GM12878 (cell line): ENCODE data around the gene SHROOM1.

ENCODE experiments used
- ATF3 ChIP-seq: IDR thresholded peaks from 2 replicates; pipeline ENCODE4 v1.6.1; 2011; ENCODE audit warnings: low read depth, mild to moderate bottlenecking, low read length, moderate library complexity, borderline replicate concordance; ENCODE audit errors: extremely low read depth
- CHD1 ChIP-seq: IDR thresholded peaks from 2 replicates; pipeline ENCODE4 v1.6.1; 2012; ENCODE audit warnings: low read depth, low read length, improper control_type of control experiment
- CTCF ChIP-seq, 3 experiments: IDR thresholded peaks in 2 of 3; conservative IDR thresholded peaks in 1 of 3; 2 replicates each; pipeline ENCODE4 v1.5.1; 2011; ENCODE audit warnings: low read depth in 3 of 3, low read length in 3 of 3, mild to moderate bottlenecking in 3 of 3, control low read depth in 2 of 3, moderate library complexity in 2 of 3, inconsistent platforms in 1 of 3, mixed read lengths in 1 of 3; ENCODE audit not compliant: control insufficient read depth in 2 of 3, insufficient read depth in 1 of 3; ENCODE audit errors: extremely low read depth in 1 of 3
- FOXM1 ChIP-seq: IDR thresholded peaks from 2 replicates; pipeline ENCODE4 v1.6.1; 2012; ENCODE audit warnings: low read depth, mild to moderate bottlenecking, inconsistent platforms, low read length, moderate library complexity
- HCFC1 ChIP-seq: fragments of 150-350 bp; IDR thresholded peaks from 2 replicates; pipeline ENCODE4 v1.6.1; 2014; ENCODE audit warnings: low read length
- NFYB ChIP-seq: IDR thresholded peaks from 2 replicates; pipeline ENCODE4 v1.6.1; 2011; ENCODE audit warnings: low read depth, mild to moderate bottlenecking, low read length, improper control_type of control experiment, moderate library complexity; ENCODE audit not compliant: insufficient read depth
- POLR2A ChIP-seq: IDR thresholded peaks from 2 replicates; pipeline ENCODE4 v1.6.1; 2011; ENCODE audit warnings: low read depth, mild to moderate bottlenecking, low read length
- RFX5 ChIP-seq: IDR thresholded peaks from 2 replicates; pipeline ENCODE4 v1.6.1; 2011; ENCODE audit warnings: low read depth, low read length, improper control_type of control experiment
- SMAD1 ChIP-seq: fragments of 450-650 bp; IDR thresholded peaks from 2 replicates; pipeline ENCODE4 v1.6.1; 2018; ENCODE audit warnings: mild to moderate bottlenecking, low read depth; ENCODE audit not compliant: partially characterized antibody
- TAF1 ChIP-seq: IDR thresholded peaks from 2 replicates; pipeline ENCODE4 v1.6.1; 2011; ENCODE audit warnings: mild to moderate bottlenecking, low read depth, low read length, borderline replicate concordance
- TCF3 ChIP-seq: IDR thresholded peaks from 2 replicates; pipeline ENCODE4 v1.6.1; 2012; ENCODE audit warnings: low read depth, mild to moderate bottlenecking, low read length, borderline replicate concordance; ENCODE audit not compliant: insufficient read depth
- WRNIP1 ChIP-seq: IDR thresholded peaks from 2 replicates; pipeline ENCODE4 v1.6.1; 2011; ENCODE audit warnings: low read depth, low read length, improper control_type of control experiment, borderline replicate concordance
- ZNF24 ChIP-seq: fragments of 450-650 bp; IDR thresholded peaks from 2 replicates; pipeline ENCODE4 v1.6.1; 2017; ENCODE audit warnings: antibody characterized with exemption, mild to moderate bottlenecking

GRCh38 chr5:132816554-132816953, 13.9 kb downstream of the SHROOM1 start:
- TF ChIP-seq CTCF (IDR thresholded peaks at IDR 0.05 in 2 of 3, conservative IDR thresholded peaks at IDR 0.05 in 1 of 3; ENCODE audit: control insufficient read depth in 2 of 3, extremely low read depth in 1 of 3, insufficient read depth in 1 of 3, low read depth in 3 of 3, low read length in 3 of 3) (no peak), POLR2A (no peak), ATF3 (no peak), SMAD1 (no peak), WRNIP1 (no peak), NFYB (no peak), TCF3 (no peak), CHD1 (no peak), HCFC1 (no peak), RFX5 (no peak), ZNF24 (no peak), TAF1 (no peak), FOXM1 (no peak)
